ENCODE measurements around the gene TMEM94. TPM values are rescaled to one million over a fixed set of nuclear protein-coding genes. Genes with fewer than 3 reads are reported as not detected.
"Not testable (repeated sequence)": the region's sequence is repeated elsewhere in the genome, so short reads cannot be mapped to it uniquely, and the experiment has no call there.

Gene TMEM94
- polyA plus RNA-seq, 4 donors: 69.8 to 118 (median 80.8) TPM

DNA sequence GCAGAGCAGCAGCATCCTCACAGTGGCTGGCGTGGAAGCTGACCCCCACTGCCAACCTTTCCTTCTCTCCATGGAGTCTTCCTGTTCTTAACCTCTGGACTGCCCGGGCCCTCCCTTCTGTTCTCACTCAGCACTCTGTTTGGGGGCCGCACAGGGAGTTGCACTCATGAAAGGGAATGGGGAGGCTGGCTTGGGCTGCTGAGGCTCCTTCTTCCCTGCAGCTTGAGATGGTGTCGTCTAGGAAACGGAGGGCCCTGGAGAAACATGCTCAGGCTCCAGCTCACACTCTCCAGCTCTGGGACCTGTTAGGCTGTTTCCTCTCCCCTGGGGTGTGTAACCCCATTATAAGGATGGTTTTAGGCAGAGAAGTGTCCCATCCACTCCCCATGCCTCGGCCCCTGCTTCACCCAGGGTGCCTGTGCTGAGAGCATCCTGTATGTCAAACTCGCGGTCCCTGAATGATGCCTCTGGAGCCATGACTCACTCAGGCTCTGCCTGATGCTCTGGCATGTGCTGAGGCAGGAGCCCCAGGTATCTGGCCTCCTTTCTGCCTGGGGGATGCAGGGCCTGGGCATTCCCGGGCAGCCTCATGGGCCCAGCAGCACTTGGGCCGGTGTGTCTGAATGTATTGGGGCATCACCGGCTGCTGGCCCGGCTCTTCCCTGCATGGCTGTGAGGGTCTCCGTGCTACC, 18.9 kb downstream of the TMEM94 start:
- DNase-seq (ENCODE audit: low read depth in 4 of 4, low spot score in 2 of 4): no peak

DNA sequence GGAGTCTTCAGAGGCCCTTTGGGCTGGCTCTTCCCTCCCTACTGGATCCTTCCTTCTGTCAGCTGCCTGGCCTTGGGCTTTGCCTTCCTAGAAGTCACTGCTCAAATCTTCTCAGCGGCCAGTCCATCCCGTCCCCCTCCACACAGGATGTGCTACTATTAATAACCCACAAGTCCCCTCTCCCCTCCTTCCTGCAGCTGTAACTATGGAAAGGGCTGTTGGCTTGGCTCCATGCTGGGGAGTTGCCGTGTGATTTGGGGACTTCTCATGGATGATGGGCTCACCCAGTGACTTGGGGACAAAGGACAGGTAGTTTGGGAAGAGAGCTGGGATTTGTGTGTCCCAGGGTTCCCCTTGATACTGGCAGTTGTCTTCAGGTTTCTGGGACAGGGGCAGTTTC, 19.4 kb downstream of the TMEM94 start:
- DNase-seq (ENCODE audit: low read depth in 4 of 4, low spot score in 2 of 4): peak in 1 of 4 donors; percentile 55

DNA sequence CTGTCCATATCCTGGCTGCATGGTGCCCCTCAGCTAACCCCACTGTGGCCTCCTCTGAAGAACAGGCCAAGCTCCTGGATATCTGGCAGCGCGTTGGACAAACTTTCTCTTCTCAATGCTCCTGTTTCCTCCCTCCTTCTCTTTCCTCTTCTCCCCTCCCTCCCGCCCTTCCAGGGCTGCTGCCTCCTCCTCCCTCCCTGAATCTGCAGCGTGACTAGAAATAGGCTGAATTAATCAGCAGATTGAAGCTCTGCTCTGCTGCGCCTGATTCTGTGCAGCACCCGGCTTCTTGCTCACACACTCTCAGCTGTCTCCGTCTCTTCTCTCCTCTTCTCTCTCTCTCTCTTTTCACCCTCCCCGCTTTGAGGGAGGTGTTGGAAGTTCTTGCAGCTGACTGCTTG, 19.8 kb downstream of the TMEM94 start:
- no peak for DNase-seq (ENCODE audit: low read depth in 4 of 4, low spot score in 2 of 4)

DNA sequence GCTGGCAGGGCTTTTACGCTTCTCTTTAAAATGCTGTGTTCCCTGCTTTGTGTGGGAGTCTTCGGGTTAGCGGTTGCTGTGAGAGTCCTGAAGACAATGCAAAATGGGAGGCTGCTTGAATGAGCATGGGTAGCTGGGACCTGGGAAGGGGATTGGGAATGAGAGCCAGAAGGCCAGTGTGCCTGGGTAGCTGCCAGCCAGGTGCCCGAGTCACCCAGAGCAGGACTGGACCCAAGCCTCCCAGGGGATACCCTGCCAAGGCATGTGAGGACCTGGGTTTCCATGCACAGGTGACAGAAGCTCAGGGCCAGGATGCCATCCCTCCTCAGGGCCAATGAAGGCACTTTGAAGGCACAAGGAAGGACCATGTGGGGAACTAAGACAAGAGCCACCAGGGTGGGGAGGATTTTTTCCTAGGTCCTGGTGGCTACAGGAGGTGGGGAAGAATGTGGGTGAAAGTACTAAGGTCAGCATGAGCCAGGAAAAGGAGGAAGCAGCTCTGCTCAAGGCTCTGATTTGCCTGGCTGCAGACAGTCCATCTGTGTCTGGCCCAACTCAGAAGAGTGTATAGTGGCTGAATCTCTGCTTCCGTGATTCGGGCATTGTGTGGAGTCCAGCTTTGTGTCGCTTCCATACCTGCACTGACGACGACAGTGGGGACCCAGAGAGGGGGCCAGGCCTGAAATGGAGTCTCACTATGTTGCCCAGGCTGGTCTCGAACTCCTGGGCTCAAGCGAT, 20.5 kb downstream of the TMEM94 start:
- DNase-seq (ENCODE audit: low read depth in 4 of 4, low spot score in 2 of 4): no peak

DNA sequence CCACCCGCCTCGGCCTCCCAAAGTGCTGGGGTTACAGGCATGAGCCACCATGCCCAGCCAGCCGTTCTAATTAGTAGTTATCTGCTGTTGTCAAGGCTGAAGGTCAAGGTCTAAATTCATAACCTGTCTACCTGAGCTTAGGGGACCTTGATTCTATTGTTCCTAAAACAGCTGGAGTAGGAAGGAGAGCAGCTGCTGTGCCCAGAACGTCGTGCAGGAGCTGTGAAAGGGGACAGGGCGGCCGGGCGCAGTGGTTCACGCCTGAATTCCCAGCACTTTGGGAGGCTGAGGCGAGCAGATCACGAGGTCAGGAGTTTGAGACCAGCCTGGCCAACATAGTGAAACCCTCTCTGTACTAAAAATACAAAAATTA, 21.0 kb downstream of the TMEM94 start:
- not testable (repeated sequence) for DNase-seq (ENCODE audit: low read depth in 4 of 4, low spot score in 2 of 4)

DNA sequence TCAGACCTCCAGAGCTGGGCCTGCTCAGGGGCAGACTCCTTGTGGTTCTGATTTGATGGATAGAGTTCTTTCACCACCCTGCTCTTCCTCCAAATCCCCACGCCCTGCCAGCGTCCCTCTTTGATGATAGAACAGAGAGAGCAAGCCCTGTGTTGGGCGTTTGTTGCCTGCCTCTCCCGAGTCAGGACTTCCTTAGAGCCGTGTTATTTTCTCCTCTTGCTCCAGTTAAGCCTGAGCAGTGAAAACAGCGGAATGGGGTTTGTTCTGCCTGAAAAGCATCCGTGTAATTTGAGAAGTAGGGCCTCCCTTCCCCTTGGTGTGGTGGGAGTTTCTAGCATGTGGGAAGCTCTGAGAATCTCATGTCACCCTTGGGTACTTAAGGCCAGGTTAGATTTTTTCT, 22.1 kb downstream of the TMEM94 start:
- peak in 3 of 4 donors; percentile 53 to 73 (median 62) for DNase-seq (ENCODE audit: low read depth in 4 of 4, low spot score in 2 of 4)

DNA sequence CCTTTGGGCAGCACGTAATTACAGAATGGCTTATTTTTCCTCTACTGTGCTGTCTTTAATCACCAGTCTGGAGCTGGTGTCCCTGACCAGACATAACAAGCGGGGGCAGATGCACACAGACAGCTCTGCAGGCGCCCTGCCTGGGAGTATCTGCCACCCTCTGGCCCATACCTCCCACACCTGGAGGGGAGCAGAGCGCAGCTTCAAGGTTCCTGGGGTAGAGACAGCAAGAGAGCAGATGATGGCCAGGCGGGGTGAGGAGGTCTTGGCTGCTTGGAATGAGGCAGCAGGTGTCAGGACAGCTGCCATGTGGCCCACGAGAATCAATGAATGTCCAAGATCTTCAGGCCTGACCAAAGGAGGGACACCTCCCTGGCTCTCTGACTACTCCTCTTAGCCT, 23.8 kb downstream of the TMEM94 start:
- no peak for DNase-seq (ENCODE audit: low read depth in 4 of 4, low spot score in 2 of 4)

DNA sequence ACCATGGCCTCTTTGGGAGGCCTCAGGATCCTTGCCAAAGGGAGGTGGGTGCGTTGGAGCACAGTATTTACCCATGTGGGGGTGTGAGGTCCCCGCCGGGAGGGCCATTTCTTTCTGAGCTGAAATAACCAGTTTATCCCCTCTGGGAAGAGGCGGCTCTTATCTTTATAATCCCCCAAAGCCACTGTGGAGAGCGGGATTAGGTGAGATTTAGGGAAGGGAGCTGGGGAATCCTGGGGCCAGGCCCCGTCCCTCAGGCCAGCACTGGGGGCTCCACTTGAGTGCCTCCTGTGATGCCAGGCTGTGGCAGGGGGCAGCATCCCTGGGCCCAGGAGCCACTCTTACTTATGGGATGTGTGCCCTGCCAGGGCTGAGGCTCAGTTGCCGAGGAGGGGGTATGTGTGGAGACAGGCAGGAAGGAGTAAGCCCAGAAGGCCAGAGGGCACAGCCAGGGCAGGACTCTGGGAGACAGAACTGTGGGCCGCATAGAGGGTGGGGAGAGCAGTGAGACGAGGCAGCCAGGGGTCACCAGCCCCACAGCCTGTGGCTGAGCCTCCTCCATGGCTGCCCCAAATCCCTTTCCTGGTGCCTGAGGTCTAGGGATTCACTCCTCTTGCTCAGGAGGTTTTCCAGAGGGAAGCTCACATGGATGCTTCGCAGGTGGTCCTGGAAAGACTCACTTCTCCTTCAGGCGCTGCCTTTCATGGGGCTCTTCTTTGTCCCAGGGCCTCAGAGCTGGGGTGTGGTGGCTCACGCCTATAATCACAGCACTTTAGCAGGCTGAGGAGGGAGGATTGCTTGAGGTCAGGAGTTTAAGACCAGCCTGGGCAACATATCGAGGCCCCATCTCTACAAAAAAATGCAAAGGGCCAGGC, 25.0 kb downstream of the TMEM94 start:
- no peak for DNase-seq (ENCODE audit: low read depth in 4 of 4, low spot score in 2 of 4)

DNA sequence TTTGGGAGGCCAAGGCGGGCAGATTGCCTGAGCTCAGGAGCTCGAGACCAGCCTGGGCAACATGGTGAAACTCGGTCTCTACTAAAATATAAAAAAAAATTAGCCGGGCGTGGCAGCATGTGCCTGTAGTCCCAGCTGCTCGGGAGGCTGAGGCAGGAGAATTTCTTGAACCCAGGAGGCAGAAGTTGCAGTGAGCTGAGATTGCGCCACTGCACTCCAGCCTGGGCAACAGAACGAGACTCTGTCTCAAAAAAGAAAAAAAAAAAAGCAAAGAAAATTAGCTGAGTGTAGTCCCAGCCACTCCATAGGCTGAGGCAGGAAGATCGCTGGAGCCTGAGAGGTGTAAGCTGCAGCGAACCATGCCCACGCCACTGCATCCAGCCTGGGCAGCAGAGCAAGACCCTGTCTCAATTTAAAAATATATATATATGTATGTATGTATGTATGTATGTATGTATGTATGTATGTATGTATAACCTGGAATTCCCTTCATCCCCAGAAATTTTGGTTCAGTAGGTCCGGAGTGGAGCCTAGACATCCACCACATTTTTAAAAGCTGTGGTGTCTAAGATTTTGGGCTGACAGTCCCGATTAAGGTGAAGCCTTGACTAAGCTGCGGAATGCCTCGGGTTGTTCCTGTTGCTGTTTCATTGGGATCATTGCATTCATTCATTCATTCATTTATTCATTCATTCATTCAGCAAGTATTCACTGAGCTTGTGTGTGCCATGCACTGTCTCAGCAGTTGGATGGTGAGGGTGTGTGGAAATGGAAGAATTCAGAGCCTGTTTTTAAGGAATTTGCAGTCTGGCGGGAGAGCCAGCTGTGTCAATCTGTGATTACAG, 25.9 kb downstream of the TMEM94 start:
- no peak for DNase-seq (ENCODE audit: low read depth in 4 of 4, low spot score in 2 of 4)

DNA sequence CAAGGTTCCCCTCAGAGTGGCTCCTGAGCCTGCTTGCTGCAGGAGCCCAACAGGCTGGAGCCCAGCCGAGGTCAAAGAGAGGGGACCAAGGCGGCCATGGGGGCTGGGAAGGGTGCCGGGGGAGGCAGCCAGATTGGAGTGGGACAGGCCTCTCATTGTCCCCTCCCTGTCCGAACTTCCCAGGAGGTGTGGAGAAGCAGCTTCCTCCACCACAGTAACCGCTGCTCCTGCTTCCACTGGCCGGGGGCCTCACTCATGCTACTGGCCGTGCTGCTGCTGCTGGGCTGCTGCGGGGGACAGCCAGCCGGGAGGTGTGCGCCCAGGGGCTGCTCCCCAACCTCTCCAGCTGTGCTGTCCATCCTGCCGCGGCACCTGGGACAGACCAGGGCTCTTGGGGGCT, 29.3 kb downstream of the TMEM94 start:
- DNase-seq (ENCODE audit: low read depth in 4 of 4, low spot score in 2 of 4): no peak

DNA sequence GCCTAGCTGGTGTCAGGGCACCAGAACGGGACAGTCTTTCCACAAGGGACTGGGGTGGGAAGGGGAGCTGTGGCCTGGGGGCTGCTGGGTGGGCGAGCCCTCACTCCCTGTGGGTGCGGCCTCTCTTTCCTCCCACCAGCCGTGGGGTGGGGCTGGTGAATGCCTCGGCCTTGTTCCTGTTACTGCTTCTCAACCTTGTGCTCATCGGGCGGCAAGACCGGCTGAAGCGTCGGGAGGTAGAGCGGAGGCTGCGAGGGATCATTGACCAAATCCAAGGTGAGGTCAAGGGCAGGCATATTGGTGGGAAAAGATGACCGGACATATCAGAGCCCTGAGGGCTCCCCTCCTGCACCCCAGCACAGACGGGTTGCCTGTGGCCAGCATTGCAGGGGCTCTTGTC, 29.7 kb downstream of the TMEM94 start:
- DNase-seq (ENCODE audit: low read depth in 4 of 4, low spot score in 2 of 4): no peak

DNA sequence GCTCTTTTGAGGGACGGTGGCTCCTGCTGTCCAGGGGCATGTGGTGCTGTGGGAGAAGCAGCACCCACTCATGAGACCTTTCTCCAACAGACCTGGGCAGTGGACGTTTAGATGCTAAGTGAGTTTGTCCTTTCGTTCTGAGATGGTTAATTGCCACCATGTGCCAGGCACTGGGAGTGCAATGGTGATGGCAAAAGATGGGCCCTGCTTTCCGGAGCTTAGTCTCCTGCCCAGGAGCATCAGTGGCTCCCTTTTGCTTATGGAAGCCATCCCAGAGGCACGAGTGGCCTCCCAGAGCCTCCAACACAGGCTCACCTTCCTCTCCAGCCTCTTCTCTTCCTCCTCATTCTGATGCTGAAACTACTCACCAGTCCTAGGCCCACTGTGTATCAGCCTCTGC, 30.5 kb downstream of the TMEM94 start:
- DNase-seq (ENCODE audit: low read depth in 4 of 4, low spot score in 2 of 4): no peak

DNA sequence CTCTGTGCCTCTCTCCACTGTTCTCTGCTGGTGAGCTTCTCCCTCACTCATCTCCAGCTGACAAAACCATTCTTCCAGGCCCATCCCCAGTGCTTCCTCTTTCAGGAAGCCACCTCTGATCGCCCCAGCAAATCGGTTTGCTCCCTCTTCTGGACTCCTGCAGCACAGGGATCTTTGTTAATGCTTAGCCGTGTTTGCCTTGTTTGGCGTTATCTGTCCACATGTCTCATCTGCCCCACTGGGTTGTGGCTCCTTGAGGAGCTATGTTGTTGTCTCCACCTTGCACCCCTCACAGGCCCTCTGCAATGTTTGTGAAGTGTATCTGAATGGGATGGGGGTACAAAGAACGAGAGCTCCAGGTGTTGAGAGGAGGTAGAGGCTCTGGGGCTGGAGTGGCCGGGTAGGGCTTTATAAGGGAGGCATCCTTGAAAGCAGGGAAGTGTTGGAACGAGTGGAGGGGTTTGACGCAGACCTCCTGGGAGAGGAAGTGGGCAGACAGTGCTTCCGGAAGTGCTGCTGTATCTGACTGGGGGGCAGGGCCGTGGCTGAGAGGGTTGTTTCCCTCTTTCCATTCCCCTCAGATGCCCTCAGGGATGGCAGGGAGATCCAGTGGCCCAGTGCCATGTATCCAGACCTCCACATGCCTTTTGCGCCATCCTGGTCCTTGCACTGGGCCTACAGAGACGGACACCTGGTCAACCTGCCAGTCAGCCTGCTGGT, 31.1 kb downstream of the TMEM94 start:
- no peak for DNase-seq (ENCODE audit: low read depth in 4 of 4, low spot score in 2 of 4)

DNA sequence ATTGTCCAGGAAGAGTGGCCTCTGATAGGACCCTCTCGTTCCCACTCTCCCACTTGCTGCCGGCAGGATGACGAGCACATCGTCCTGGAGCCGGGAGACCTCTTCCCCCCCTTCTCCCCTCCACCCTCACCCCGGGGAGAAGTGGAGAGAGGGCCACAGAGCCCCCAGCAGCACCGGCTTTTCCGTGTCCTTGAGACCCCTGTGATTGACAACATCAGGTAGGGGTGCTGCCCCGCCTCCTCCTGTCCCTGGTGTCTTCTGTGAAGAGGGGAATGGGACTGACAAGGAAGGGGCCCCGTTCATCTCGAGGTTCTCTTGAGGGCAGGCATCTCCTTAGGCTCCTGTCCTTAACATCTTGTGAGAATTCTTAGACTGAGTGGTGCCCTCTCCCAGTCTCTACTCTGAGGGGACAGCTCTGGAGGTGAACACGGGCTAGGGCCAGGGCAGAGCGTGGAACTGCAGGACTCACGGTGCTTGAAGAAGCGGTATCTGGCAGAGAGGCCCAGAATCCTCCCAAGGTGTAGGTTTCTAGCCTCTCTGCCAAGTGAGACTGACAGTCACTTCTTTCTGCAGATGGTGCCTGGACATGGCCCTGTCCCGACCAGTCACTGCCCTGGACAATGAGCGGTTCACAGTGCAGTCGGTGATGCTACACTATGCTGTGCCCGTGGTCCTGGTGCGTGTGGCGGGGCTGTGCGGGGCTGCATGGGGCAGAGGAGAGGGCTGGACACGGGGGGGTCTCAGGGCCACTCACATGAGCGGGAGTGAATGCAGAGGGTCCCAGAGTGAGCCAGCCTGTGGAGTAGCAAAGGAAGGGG, 32.5 kb downstream of the TMEM94 start:
- no peak for DNase-seq (ENCODE audit: low read depth in 4 of 4, low spot score in 2 of 4)

DNA sequence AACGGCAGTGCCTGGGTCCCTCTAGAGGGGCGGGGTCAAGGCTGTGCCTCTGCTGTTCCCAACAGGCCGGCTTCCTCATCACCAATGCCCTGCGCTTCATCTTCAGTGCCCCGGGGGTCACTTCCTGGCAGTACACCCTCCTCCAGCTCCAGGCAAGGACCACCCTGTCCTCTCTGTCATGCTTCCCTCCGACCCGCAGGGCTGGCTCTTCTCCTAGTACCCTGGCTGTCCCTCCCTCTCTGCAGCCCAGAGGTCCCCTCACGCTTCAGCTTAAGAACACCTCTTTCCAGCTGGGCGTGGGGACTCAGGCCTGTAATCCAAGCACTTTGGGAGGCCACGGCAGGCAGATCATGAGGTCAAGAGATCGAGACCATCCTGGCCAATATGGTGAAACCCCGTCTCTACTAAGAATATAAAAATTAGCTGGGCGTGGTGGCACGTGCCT, 33.1 kb downstream of the TMEM94 start:
- DNase-seq (ENCODE audit: low read depth in 4 of 4, low spot score in 2 of 4): no peak

DNA sequence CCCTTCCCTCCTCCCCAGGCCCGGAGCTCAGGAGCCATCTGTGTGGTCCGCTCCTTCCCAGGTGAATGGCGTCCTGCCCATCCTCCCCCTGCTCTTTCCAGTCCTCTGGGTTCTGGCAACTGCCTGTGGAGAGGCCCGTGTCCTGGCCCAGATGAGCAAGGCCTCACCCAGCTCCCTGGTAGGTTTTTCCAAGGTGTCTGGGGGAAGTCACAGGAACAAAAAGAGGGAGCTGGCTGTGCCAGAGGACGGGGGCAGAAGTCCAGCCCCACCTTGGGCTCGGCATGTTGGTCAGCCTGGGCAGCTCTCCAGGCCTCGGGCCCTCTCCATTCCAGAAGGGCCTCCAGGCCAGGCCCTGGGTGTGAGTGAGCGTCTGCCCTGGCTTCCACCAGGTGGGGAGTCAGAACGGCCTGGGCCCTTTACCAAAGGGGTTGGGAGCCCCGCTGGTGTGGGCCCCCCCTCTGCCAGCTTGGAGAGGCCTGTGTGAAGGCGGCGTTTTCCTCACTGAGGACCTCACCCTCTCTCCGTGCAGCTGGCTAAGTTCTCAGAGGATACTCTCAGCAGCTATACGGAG, 33.8 kb downstream of the TMEM94 start:
- DNase-seq (ENCODE audit: low read depth in 4 of 4, low spot score in 2 of 4): no peak

DNA sequence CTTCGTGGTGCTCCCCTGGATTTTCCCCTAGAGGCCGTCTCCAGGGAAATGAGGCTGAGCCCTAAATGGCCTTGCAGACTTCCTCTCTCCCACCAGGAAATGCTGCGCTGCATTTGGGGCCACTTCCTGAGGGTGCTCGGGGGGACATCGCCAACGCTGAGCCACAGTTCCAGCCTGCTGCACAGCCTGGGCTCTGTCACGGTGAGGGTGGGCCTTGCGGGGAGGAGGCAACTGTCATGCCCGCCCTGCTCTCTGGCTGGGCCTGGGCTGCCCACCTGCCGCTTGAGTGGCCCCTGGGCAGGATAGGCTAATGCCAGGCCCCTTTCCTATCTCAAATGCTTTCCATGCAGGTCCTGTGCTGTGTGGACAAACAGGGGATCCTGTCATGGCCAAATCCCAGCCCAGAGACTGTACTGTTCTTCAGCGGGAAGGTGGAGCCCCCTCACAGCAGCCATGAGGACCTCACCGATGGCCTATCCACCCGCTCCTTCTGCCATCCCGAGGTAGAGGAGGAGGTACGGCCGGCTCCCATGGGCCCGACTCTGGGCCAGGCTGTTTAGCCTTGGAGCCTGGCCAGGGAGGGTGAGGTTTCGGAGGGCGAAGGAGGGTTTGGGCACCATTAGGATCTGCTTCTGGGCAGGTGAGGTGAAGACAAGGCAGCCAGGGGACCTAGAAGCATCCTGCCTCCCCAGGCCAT, 34.7 kb downstream of the TMEM94 start:
- DNase-seq (ENCODE audit: low read depth in 4 of 4, low spot score in 2 of 4): no peak

DNA sequence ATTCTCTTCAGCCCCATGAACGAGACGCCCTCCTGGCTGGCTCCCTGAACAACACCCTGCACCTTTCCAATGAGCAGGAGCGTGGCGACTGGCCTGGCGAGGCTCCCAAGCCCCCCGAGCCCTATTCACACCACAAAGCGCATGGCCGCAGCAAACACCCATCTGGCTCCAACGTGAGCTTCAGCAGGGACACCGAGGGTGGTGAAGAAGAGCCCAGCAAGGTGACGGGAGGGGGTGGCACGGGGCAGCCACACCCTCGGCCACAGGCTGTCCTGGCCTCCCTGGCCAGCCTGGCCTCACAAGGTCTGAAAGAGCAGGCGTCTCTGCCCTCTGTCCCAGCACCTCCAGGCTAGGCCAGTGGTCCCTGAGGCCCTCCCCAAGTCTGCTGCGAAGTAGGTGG, 35.2 kb downstream of the TMEM94 start:
- no peak for DNase-seq (ENCODE audit: low read depth in 4 of 4, low spot score in 2 of 4)

Measured in left renal cortex interstitium (tissue), 4 donors.